DND-41 (cell line): ENCODE measurements around the gene B3GLCT.
A peak's percentile ranks its signal among the peaks of the same experiment; 100 is the strongest.
"Not testable (repeated sequence)": the region's sequence is repeated elsewhere in the genome, so short reads cannot be mapped to it uniquely, and the experiment has no call there.

ENCODE experiments used
- ATAC-seq: fragments of 200-7000 bp; cut with Tn5 transposase; 3 replicates; pipeline ENCODE4 v1.9.1; 2021; ENCODE audit warnings: low read depth; ENCODE audit not compliant: insufficient read depth
- DNase-seq: peaks from one replicate; pipeline ENCODE4 v3.0.0-alpha.2; 2020
- H2AFZ ChIP-seq: 2 replicates; pipeline ENCODE4 v1.6.0; 2012; ENCODE audit warnings: low read depth, low read length
- H3K27ac ChIP-seq: 2 replicates; pipeline ENCODE4 v1.5.1; 2012; ENCODE audit warnings: low read length, inconsistent platforms
- H3K27me3 ChIP-seq: fragments of 200-600 bp; sonication (generic); 2 replicates; pipeline ENCODE4 v1.6.0; 2012; ENCODE audit warnings: low read length, mild to moderate bottlenecking, inconsistent platforms; ENCODE audit not compliant: insufficient read depth, poor library complexity
- H3K36me3 ChIP-seq: 2 replicates; pipeline ENCODE4 v1.5.1; 2012; ENCODE audit warnings: low read length, inconsistent platforms; ENCODE audit not compliant: insufficient read depth
- H3K4me1 ChIP-seq: 2 replicates; pipeline ENCODE4 v1.5.1; 2012; ENCODE audit warnings: mild to moderate bottlenecking, low read length; ENCODE audit not compliant: insufficient read depth
- H3K4me2 ChIP-seq: 2 replicates; pipeline ENCODE4 v1.6.0; 2012; ENCODE audit warnings: mild to moderate bottlenecking, moderate library complexity, low read length, inconsistent platforms; ENCODE audit not compliant: insufficient read depth
- H3K4me3 ChIP-seq, 2 experiments: fragments of 200-600 bp in 1 of 2; shearing (Covaris generic) in 1 of 2; 2 replicates each; pipeline ENCODE4 v1.5.1; 2012 to 2016; ENCODE audit warnings: inconsistent platforms in 2 of 2, low read length in 2 of 2, mild to moderate bottlenecking in 2 of 2, low read depth in 1 of 2, moderate library complexity in 1 of 2
- H3K79me2 ChIP-seq: 2 replicates; pipeline ENCODE4 v1.6.0; 2012; ENCODE audit warnings: low read length, inconsistent platforms; ENCODE audit not compliant: insufficient read depth
- H3K9ac ChIP-seq: 2 replicates; pipeline ENCODE4 v1.6.0; 2012; ENCODE audit warnings: low read depth, mild to moderate bottlenecking, inconsistent platforms, low read length, moderate library complexity
- H3K9me3 ChIP-seq: 2 replicates; pipeline ENCODE4 v1.5.1; 2012; ENCODE audit warnings: low read length, moderate library complexity, mild to moderate bottlenecking, inconsistent platforms; ENCODE audit not compliant: insufficient read depth, severe bottlenecking
- H4K20me1 ChIP-seq: 2 replicates; pipeline ENCODE4 v1.6.0; 2012; ENCODE audit warnings: low read length; ENCODE audit not compliant: insufficient read depth
- EZH2 ChIP-seq: IDR thresholded peaks from 3 replicates; pipeline ENCODE4 v1.6.1; 2012; ENCODE audit warnings: borderline replicate concordance, low read depth, mild to moderate bottlenecking, moderate library complexity, low read length, inconsistent platforms; ENCODE audit not compliant: severe bottlenecking
- TF ChIP-seq, protein P1 (sequence below): IDR thresholded peaks from 2 replicates; pipeline ENCODE4 v1.5.1; 2012; ENCODE audit warnings: borderline replicate concordance, low read length, moderate library complexity, mild to moderate bottlenecking; ENCODE audit not compliant: poor library complexity, severe bottlenecking; ENCODE audit errors: extremely low read depth

The B3GLCT gene

DNA sequence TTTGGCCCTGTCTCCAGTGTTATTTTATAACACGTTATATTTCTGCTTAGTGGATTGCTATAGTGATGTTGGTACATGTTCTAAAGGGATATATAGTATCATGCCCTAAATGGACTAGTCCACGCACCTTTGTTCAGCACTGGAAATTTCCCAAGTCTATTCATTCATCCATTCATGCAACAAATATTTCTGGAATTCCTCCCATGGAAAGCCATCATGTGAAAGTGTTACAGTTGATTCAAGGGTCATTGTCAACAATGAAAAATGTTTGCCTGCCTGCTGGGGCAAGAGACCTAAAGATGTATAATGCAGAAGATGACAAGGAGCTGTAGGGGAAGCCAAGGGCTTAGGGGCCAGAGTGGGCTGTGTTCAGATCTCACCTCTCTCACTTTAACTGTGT lies 27.2 kb upstream of the B3GLCT start:
- no peaks in the 10 kb centered on the region for H3K79me2 ChIP-seq
- H3K4me3 ChIP-seq = no peak overlapping the region
- H3K27me3 ChIP-seq = no peaks in the 10 kb centered on the region
- H3K27ac ChIP-seq = no peak overlapping the region
- no peaks in the 10 kb centered on the region for H4K20me1 ChIP-seq
- H3K36me3 ChIP-seq = no peaks in the 10 kb centered on the region
- TF ChIP-seq, protein P1, sequence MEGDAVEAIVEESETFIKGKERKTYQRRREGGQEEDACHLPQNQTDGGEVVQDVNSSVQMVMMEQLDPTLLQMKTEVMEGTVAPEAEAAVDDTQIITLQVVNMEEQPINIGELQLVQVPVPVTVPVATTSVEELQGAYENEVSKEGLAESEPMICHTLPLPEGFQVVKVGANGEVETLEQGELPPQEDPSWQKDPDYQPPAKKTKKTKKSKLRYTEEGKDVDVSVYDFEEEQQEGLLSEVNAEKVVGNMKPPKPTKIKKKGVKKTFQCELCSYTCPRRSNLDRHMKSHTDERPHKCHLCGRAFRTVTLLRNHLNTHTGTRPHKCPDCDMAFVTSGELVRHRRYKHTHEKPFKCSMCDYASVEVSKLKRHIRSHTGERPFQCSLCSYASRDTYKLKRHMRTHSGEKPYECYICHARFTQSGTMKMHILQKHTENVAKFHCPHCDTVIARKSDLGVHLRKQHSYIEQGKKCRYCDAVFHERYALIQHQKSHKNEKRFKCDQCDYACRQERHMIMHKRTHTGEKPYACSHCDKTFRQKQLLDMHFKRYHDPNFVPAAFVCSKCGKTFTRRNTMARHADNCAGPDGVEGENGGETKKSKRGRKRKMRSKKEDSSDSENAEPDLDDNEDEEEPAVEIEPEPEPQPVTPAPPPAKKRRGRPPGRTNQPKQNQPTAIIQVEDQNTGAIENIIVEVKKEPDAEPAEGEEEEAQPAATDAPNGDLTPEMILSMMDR = no peak
- TF ChIP-seq EZH2 = no peak
- H2AFZ ChIP-seq = no peak overlapping the region
- DNase-seq (no peak), ATAC-seq (no peak)
- H3K4me1 ChIP-seq = no peaks in the 10 kb centered on the region
- no peaks in the 10 kb centered on the region for H3K9me3 ChIP-seq
- H3K9ac ChIP-seq = no peak overlapping the region
- H3K4me2 ChIP-seq = no peak overlapping the region

DNA sequence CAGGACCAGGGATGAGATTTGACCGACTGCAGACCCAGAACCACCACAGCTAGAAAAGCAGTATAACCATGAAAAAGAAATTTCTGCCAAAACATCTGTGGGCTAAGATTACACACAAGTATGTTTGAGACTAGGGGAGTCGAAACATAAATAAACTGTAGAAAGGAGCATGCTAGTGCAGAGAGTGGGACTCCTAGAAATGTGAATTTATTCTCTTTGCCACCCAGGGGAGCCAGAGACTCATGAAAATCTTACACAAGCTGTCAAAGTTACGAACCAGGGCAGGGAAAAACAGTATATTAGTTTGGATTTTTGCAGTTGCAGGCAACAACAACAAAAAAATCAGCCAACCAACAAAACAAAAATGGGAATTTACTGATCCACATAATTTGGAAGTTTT lies 25.8 kb upstream of the B3GLCT start:
- no peak for DNase-seq
- Histone ChIP-seq H3K4me3 (no peak overlapping the region), H3K4me1 (no peaks in the 10 kb centered on the region), H3K27ac (no peak overlapping the region), H3K36me3 (no peaks in the 10 kb centered on the region), H3K27me3 (no peaks in the 10 kb centered on the region), H4K20me1 (no peaks in the 10 kb centered on the region), H3K9ac (no peak overlapping the region), H3K4me2 (no peak overlapping the region), H2AFZ (no peak overlapping the region), H3K79me2 (no peaks in the 10 kb centered on the region), H3K9me3 (no peaks in the 10 kb centered on the region)
- no peak for ATAC-seq
- TF ChIP-seq EZH2 = no peak
- TF ChIP-seq, protein P1 = peak; percentile 8

DNA sequence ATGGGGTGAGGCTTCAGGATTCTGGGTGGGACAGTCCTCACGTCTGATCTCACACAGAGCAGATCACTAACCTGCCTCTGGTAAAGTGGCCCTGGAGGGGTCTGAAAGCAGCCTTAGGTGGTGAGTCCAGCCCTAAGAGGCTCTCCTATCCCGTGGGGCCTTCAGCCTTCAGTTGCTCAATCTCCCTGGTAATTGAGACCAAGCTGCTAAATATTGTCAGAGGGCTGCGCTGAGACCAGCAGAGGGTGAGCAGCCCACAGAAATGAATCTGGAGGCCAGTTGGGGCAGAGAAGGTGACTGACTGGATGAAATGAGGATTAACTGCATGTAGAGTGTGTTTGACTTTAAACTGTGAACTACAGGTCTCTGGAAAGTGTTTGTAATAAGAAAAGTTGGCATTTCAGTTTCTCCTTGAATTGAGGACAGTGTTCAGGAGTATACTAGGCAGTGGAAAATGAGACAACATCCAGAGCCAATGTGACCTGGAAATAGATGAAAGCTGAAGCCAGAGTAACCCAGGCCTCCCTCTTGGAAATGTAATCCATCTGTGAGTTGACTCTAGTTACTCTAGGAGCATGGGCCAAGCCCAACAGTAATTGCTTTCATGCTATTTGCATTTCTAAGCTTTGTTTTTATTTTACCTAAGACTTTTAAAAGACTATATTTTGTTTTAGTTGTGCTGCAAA lies 23.8 kb upstream of the B3GLCT start:
- no peak overlapping the region for H3K4me3 ChIP-seq
- no peak overlapping the region for H3K4me2 ChIP-seq
- no peaks in the 10 kb centered on the region for H3K27me3 ChIP-seq
- no peaks in the 10 kb centered on the region for H3K79me2 ChIP-seq
- H3K36me3 ChIP-seq = no peaks in the 10 kb centered on the region
- no peaks in the 10 kb centered on the region for H3K4me1 ChIP-seq
- no peaks in the 10 kb centered on the region for H3K9me3 ChIP-seq
- H2AFZ ChIP-seq = no peak overlapping the region
- no peak for DNase-seq
- no peak for ATAC-seq
- no peak overlapping the region for H3K9ac ChIP-seq
- no peak overlapping the region for H3K27ac ChIP-seq
- TF ChIP-seq, protein P1 = no peak
- no peak for TF ChIP-seq EZH2
- no peaks in the 10 kb centered on the region for H4K20me1 ChIP-seq

DNA sequence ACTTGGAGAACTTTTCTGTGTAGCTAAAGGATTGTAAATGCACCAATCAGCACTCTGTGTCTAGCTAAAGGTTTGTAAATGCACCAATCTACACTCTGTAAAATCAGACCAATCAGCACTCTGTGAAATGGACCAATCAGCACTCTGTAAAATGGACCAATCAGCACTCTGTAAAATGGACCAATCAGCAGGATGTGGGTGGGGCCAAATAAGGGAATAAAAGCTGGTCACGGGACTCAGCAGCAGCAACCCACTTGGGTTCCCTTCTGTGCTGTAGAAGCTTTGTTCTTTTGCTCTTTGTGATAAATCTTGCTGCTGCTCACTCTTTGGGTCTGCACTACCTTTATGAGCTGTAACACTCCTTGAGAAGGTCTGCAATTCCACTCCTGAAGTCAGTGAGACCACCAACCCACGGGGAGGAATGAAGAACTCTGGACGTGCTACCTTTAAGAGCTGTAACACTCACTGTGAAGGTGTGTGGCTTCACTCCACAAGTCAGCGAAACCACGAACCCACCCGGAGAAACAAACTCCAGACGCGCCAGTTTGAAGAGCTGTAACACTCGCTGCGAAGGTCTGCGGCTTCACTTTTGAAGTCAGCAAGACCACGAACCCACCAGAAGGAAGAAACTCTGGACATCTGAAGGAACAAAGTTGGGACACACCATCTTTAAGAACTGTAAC lies 21.8 kb upstream of the B3GLCT start:
- H4K20me1 ChIP-seq, ATAC-seq, H3K4me2 ChIP-seq, H3K79me2 ChIP-seq, H3K4me1 ChIP-seq, H3K9ac ChIP-seq, H3K4me3 ChIP-seq, H3K36me3 ChIP-seq, H3K27ac ChIP-seq, H3K27me3 ChIP-seq, H3K9me3 ChIP-seq, H2AFZ ChIP-seq: not testable (repeated sequence)
- DNase-seq = peak; percentile 16
